Activated T-helper 2 cell treated with anti-CD3 and anti-CD28 coated beads, Interferon-gamma antibody, Interleukin-2, Interleukin-4, amounts not matched to agents 10 μg/mL and 5 μg/mL and 100 μg/mL, durations not matched to agents 14 hours and 24 hours and 36 hours (primary cell): Measurements from ENCODE around the gene SETDB1. TPM values are rescaled to one million over a fixed set of nuclear protein-coding genes. Genes with fewer than 3 reads are reported as not detected.

ENCODE experiments used
- DNase-seq: peaks from one replicate; pipeline ENCODE4 v3.0.0; 2021; ENCODE audit warnings: low spot score
- H3K27ac Mint-ChIP-seq: one replicate; pipeline ENCODE4 v1.8.0; 2021; ENCODE audit warnings: mixed read lengths
- H3K27me3 Mint-ChIP-seq: one replicate; pipeline ENCODE4 v1.8.0; 2021; ENCODE audit warnings: low read depth, mixed read lengths
- H3K36me3 Mint-ChIP-seq: one replicate; pipeline ENCODE4 v1.8.0; 2021; ENCODE audit warnings: low read depth, mixed read lengths
- H3K4me1 Mint-ChIP-seq: one replicate; pipeline ENCODE4 v1.8.0; 2021; ENCODE audit warnings: low read depth, mixed read lengths
- H3K4me3 Mint-ChIP-seq: one replicate; pipeline ENCODE4 v1.8.0; 2021; ENCODE audit warnings: low read depth, mild to moderate bottlenecking, moderate library complexity, mixed read lengths
- H3K9me3 Mint-ChIP-seq: one replicate; pipeline ENCODE4 v1.8.0; 2021; ENCODE audit warnings: mixed read lengths
- intact Hi-C: fragments of 100-400 bp; cut with micrococcal nuclease; formaldehyde crosslinking; loops from one replicate; pipeline ENCODE4 v1.15.1; 2023
- total RNA-seq: library from RNA; stranded (reverse); gene quantifications from 2 replicates; pipeline ENCODE4 v1.2.3, GENCODE V29; 2022

Gene SETDB1
- total RNA-seq, 1 donor from 2014 or later, result 60.9 TPM

GRCh38 chr1:150971583-150972416 lies 45.6 kb downstream of the SETDB1 start:
- Mint-ChIP-seq H3K36me3 (peaks cover 47% of the 10 kb centered on the region), H3K4me1 (peaks cover 42% of the 10 kb centered on the region), H3K4me3 (peak overlapping the region; percentile 87), H3K27me3 (no peaks in the 10 kb centered on the region), H3K27ac (peak overlapping the region; percentile 72), H3K9me3 (no peaks in the 10 kb centered on the region)
- intact Hi-C loops, result loop anchor here (2.0 kb wide), 1 partner anchor 45 kb away; the partner anchor contains the start of gene SETDB1
- no peak for DNase-seq

GRCh38 chr1:150972417-150972940 lies 46.3 kb downstream of the SETDB1 start:
- no peaks in the 10 kb centered on the region for H3K9me3 Mint-ChIP-seq
- peaks cover 40% of the 10 kb centered on the region for H3K36me3 Mint-ChIP-seq
- H3K4me1 Mint-ChIP-seq, result peaks cover 49% of the 10 kb centered on the region
- H3K27ac Mint-ChIP-seq, result peak overlapping the region; percentile 72
- intact Hi-C loops, result loop anchor here (2.0 kb wide), 1 partner anchor 46 kb away; the partner anchor contains the start of gene SETDB1
- peak overlapping the region; percentile 87 for H3K4me3 Mint-ChIP-seq
- DNase-seq, result no peak
- H3K27me3 Mint-ChIP-seq, result no peaks in the 10 kb centered on the region

GRCh38 chr1:150973258-150973835 lies 47.2 kb downstream of the SETDB1 start:
- Mint-ChIP-seq H3K9me3 (no peaks in the 10 kb centered on the region), H3K4me1 (peaks cover 50% of the 10 kb centered on the region), H3K27ac (peak overlapping the region; percentile 68), H3K4me3 (peak overlapping the region; percentile 87), H3K36me3 (peaks cover 31% of the 10 kb centered on the region), H3K27me3 (no peaks in the 10 kb centered on the region)
- intact Hi-C loops, result loop anchor here (2.0 kb wide), 1 partner anchor 47 kb away; the partner anchor contains the start of gene SETDB1
- no peak for DNase-seq

- peaks cover 53% of the 10 kb centered on the region for H3K4me1 Mint-ChIP-seq
These were observed 47.8 kb downstream of the SETDB1 start for GRCh38 chr1:150973836-150974579.

GRCh38 chr1:150974580-150975478 lies 48.7 kb downstream of the SETDB1 start, which contains the start of gene CERS2:
Gene CERS2 (minus strand): TSS chr1:150974835. CDS start chr1:150969090, 5,745 bp downstream.
- peak within 1 kb of the TSS; percentile 87 for H3K4me3 Mint-ChIP-seq
- no peaks in the 10 kb centered on the region for H3K9me3 Mint-ChIP-seq
- H3K36me3 Mint-ChIP-seq, result peaks cover 25% of the 10 kb centered on the region
- H3K4me1 Mint-ChIP-seq, result peaks cover 56% of the 10 kb centered on the region
- peak within 1 kb of the TSS; percentile 68 for H3K27ac Mint-ChIP-seq
- DNase-seq, result peak; percentile 74
- intact Hi-C loops, result no loop called here
- H3K27me3 Mint-ChIP-seq, result no peaks in the 10 kb centered on the region

More at GRCh38 chr1:150973836-150974579, 47.8 kb downstream of the SETDB1 start:
- DNase-seq, result peak; percentile 33
- Mint-ChIP-seq H3K27me3 (no peaks in the 10 kb centered on the region), H3K4me3 (peak overlapping the region; percentile 87), H3K9me3 (no peaks in the 10 kb centered on the region), H3K27ac (peak overlapping the region; percentile 68), H3K36me3 (peaks cover 25% of the 10 kb centered on the region)
- intact Hi-C loops, result loop anchor here (2.0 kb wide), 1 partner anchor 47 kb away; the partner anchor contains the start of gene SETDB1

GRCh38 chr1:150976401-150976821 lies 50.2 kb downstream of the SETDB1 start:
- no peak for DNase-seq
- Mint-ChIP-seq H3K4me1 (peaks cover 45% of the 10 kb centered on the region), H3K36me3 (peaks cover 21% of the 10 kb centered on the region), H3K27ac (peak overlapping the region; percentile 78), H3K9me3 (no peaks in the 10 kb centered on the region), H3K27me3 (no peaks in the 10 kb centered on the region), H3K4me3 (peak overlapping the region; percentile 69)
- intact Hi-C loops, result no loop called here

- Mint-ChIP-seq H3K27me3 (no peaks in the 10 kb centered on the region), H3K9me3 (no peaks in the 10 kb centered on the region), H3K4me3 (peak overlapping the region; percentile 69), H3K4me1 (peaks cover 38% of the 10 kb centered on the region), H3K27ac (peak overlapping the region; percentile 78), H3K36me3 (peaks cover 15% of the 10 kb centered on the region)
- intact Hi-C loops, result loop anchor here (1.0 kb wide), 1 partner anchor 29 kb away; the partner anchor contains the start of gene MINDY1
- peak; percentile 45 for DNase-seq
These were observed 50.9 kb downstream of the SETDB1 start for GRCh38 chr1:150976879-150977694.

GRCh38 chr1:150979092-150980056 lies 53.2 kb downstream of the SETDB1 start:
- H3K4me3 Mint-ChIP-seq, result no peak overlapping the region
- no peaks in the 10 kb centered on the region for H3K36me3 Mint-ChIP-seq
- no peaks in the 10 kb centered on the region for H3K9me3 Mint-ChIP-seq
- no peaks in the 10 kb centered on the region for H3K27me3 Mint-ChIP-seq
- H3K27ac Mint-ChIP-seq, result peak overlapping the region; percentile 5
- intact Hi-C loops, result loop anchor here (1.0 to 2.0 kb wide), 3 partner anchors 17 to 419 kb away; partner anchors contain the start of gene GOLPH3L
- H3K4me1 Mint-ChIP-seq, result peaks cover 26% of the 10 kb centered on the region
- peak; percentile 81 for DNase-seq

- H3K36me3 Mint-ChIP-seq, result no peaks in the 10 kb centered on the region
- no peak overlapping the region for H3K27ac Mint-ChIP-seq
- H3K9me3 Mint-ChIP-seq, result no peaks in the 10 kb centered on the region
- no peak overlapping the region for H3K4me3 Mint-ChIP-seq
- H3K4me1 Mint-ChIP-seq, result peaks cover 19% of the 10 kb centered on the region
- H3K27me3 Mint-ChIP-seq, result no peaks in the 10 kb centered on the region
- no peak for DNase-seq
- intact Hi-C loops, result no loop called here
These were observed 55.1 kb downstream of the SETDB1 start for GRCh38 chr1:150981177-150981804.
